Prostate gland (tissue), 2 donors: ENCODE measurements around the gene PADI6.

ENCODE experiments used
- CTCF ChIP-seq, 4 experiments: fragments of 200-600 bp in 2 of 4; fragments of 450-650 bp in 2 of 4; sonication (generic) in 2 of 4; IDR thresholded peaks; 1 replicate in 3 of 4; 2 replicates in 1 of 4; pipeline ENCODE4 v1.5.1; 2016 to 2019; ENCODE audit warnings: antibody characterized with exemption in 4 of 4, mild to moderate bottlenecking in 2 of 4, moderate library complexity in 2 of 4
- POLR2A ChIP-seq: fragments of 450-650 bp; IDR thresholded peaks from one replicate; pipeline ENCODE4 v1.6.1; 2016; ENCODE audit warnings: antibody characterized with exemption, mild to moderate bottlenecking

- no peak for TF ChIP-seq POLR2A
- TF ChIP-seq CTCF (IDR thresholded peaks at IDR 0.05), result no peak
These were observed 65.2 kb downstream of the PADI6 start for GRCh38 chr1:17437260-17437579.
